Thyroid gland (tissue), 4 donors: Measurements from ENCODE around the gene NUDT14. TPM values are rescaled to one million over a fixed set of nuclear protein-coding genes. Genes with fewer than 3 reads are reported as not detected.

Source experiments
- DNase-seq, 2 donors: peaks; one replicate each; pipeline ENCODE4 v3.0.0-alpha.2; 2019
- H3K27ac ChIP-seq, 3 donors: fragments of 200-600 bp; sonication (generic); 1 replicate in 2 of 3; 2 replicates in 1 of 3; pipeline ENCODE4 v1.5.1; 2016 to 2019; ENCODE audit warnings: mild to moderate bottlenecking in 1 of 3, moderate library complexity in 1 of 3
- H3K27me3 ChIP-seq: fragments of 200-600 bp; sonication (generic); one replicate; pipeline ENCODE4 v1.5.1; 2019
- H3K36me3 ChIP-seq, 2 donors: fragments of 200-600 bp; sonication (generic); one replicate each; pipeline ENCODE4 v1.5.1; 2016 to 2019
- H3K4me1 ChIP-seq, 2 donors: fragments of 200-600 bp; sonication (generic); one replicate each; pipeline ENCODE4 v1.5.1; 2017 to 2019
- H3K4me3 ChIP-seq, 3 donors: fragments of 200-600 bp; sonication (generic); replicated peaks in 1 of 3; 1 replicate in 2 of 3; 2 replicates in 1 of 3; pipeline ENCODE4 v1.5.1; 2016; ENCODE audit warnings: mild to moderate bottlenecking in 1 of 3
- H3K9me3 ChIP-seq: fragments of 200-600 bp; sonication (generic); one replicate; pipeline ENCODE4 v1.5.1; 2017
- CTCF ChIP-seq, 6 experiments: fragments of 200-600 bp in 3 of 6; fragments of 450-650 bp in 3 of 6; sonication (generic) in 3 of 6; IDR thresholded peaks; one replicate each; pipeline ENCODE4 v1.5.1; 2016 to 2019; ENCODE audit warnings: antibody characterized with exemption in 6 of 6, mild to moderate bottlenecking in 2 of 6, inconsistent platforms in 1 of 6, moderate library complexity in 1 of 6
- POLR2A ChIP-seq, 2 donors: fragments of 450-650 bp; IDR thresholded peaks; one replicate each; pipeline ENCODE4 v1.6.1; 2017; ENCODE audit warnings: antibody characterized with exemption in 2 of 2, mild to moderate bottlenecking in 2 of 2, moderate library complexity in 1 of 2
- WGBS, 2 donors: methylation state at CpG; one replicate each; pipeline ENCODE4 v1.1.5; 2017; 5-methylcytosine and 5-hydroxymethylcytosine counted together
- intact Hi-C: fragments of 100-400 bp; cut with DNase I; formaldehyde crosslinking; loops from one replicate; pipeline ENCODE4 v1.15.1; 2023
- total RNA-seq, 4 donors: library from RNA; depleted of rRNA; stranded (reverse); fragments of >200 nt; gene quantifications; one replicate each; pipeline ENCODE4 v1.2.3, GENCODE V29; 2016

The NUDT14 gene
- total RNA-seq, 4 donors from 2014 or later = 15.2 to 29.1 (median 20.1) TPM

- Histone ChIP-seq H3K27me3 (no peaks in the 10 kb centered on the region), H3K36me3 (no peaks in the 10 kb centered on the region), H3K27ac (no peak overlapping the region), H3K9me3 (no peaks in the 10 kb centered on the region), H3K4me3 (no peak overlapping the region), H3K4me1 (no peaks in the 10 kb centered on the region)
- intact Hi-C loops = no loop called here
- WGBS, 2 donors = 66% methylated on average over 4 of the region's 4 CpGs
- TF ChIP-seq CTCF (IDR thresholded peaks at IDR 0.05) (no peak), POLR2A (IDR thresholded peaks at IDR 0.05) (no peak)
- no peak for DNase-seq
Measured at GRCh38 chr14:105132921-105133654, 48.0 kb downstream of the NUDT14 start.

GRCh38 chr14:105131241-105131640 is 49.9 kb downstream of the NUDT14 start:
- no peak for TF ChIP-seq POLR2A (IDR thresholded peaks at IDR 0.05)
- TF ChIP-seq CTCF (IDR thresholded peaks at IDR 0.05) = no peak
- Histone ChIP-seq H3K27ac (no peak overlapping the region), H3K27me3 (no peaks in the 10 kb centered on the region), H3K4me1 (no peaks in the 10 kb centered on the region), H3K9me3 (no peaks in the 10 kb centered on the region), H3K36me3 (no peaks in the 10 kb centered on the region), H3K4me3 (no peak overlapping the region)
- intact Hi-C loops = no loop called here
- WGBS, 2 donors = 89 to 91% methylated on average over 2 of the region's 2 CpGs
- no peak for DNase-seq

- intact Hi-C loops = no loop called here
- no peaks in the 10 kb centered on the region for H3K4me1 ChIP-seq
- TF ChIP-seq CTCF (IDR thresholded peaks at IDR 0.05) = no peak
- TF ChIP-seq POLR2A (IDR thresholded peaks at IDR 0.05) = no peak
- 54 to 64% methylated on average over 5 of the region's 5 CpGs for WGBS, 2 donors
- DNase-seq = no peak
- no peaks in the 10 kb centered on the region for H3K27me3 ChIP-seq
- H3K4me3 ChIP-seq = no peak overlapping the region
- H3K9me3 ChIP-seq = no peaks in the 10 kb centered on the region
- H3K27ac ChIP-seq = no peak overlapping the region
- H3K36me3 ChIP-seq = no peaks in the 10 kb centered on the region
Measured at GRCh38 chr14:105128059-105128458, 53.1 kb downstream of the NUDT14 start.

GRCh38 chr14:105126981-105127329 is 54.2 kb downstream of the NUDT14 start:
- Histone ChIP-seq H3K27me3 (no peaks in the 10 kb centered on the region), H3K4me1 (no peaks in the 10 kb centered on the region), H3K27ac (no peak overlapping the region), H3K9me3 (no peaks in the 10 kb centered on the region), H3K4me3 (no peak overlapping the region), H3K36me3 (no peaks in the 10 kb centered on the region)
- TF ChIP-seq CTCF (IDR thresholded peaks at IDR 0.05) = no peak
- no peak for TF ChIP-seq POLR2A (IDR thresholded peaks at IDR 0.05)
- 75 to 78% methylated on average over 8 to 9 of the region's 9 CpGs for WGBS, 2 donors
- intact Hi-C loops = no loop called here
- DNase-seq = no peak

GRCh38 chr14:105126126-105126980 is 54.8 kb downstream of the NUDT14 start:
- intact Hi-C loops = no loop called here
- DNase-seq = no peak
- WGBS, 2 donors = 71 to 72% methylated on average over 20 to 22 of the region's 22 CpGs

More at GRCh38 chr14:105126126-105126980, 54.8 kb downstream of the NUDT14 start:
- no peak for TF ChIP-seq CTCF (IDR thresholded peaks at IDR 0.05)
- no peak for TF ChIP-seq POLR2A (IDR thresholded peaks at IDR 0.05)
- no peaks in the 10 kb centered on the region for H3K27me3 ChIP-seq
- no peaks in the 10 kb centered on the region for H3K36me3 ChIP-seq
- H3K27ac ChIP-seq = no peak overlapping the region
- H3K9me3 ChIP-seq = no peaks in the 10 kb centered on the region
- H3K4me1 ChIP-seq = no peaks in the 10 kb centered on the region
- H3K4me3 ChIP-seq = no peak overlapping the region
